ENCODE results near the gene SH2D1B. TPM values are rescaled to one million over a fixed set of nuclear protein-coding genes. Genes with fewer than 3 reads are reported as not detected.

SH2D1B gene
- total RNA-seq, 4 donors from 2014 or later = not detected

DNA sequence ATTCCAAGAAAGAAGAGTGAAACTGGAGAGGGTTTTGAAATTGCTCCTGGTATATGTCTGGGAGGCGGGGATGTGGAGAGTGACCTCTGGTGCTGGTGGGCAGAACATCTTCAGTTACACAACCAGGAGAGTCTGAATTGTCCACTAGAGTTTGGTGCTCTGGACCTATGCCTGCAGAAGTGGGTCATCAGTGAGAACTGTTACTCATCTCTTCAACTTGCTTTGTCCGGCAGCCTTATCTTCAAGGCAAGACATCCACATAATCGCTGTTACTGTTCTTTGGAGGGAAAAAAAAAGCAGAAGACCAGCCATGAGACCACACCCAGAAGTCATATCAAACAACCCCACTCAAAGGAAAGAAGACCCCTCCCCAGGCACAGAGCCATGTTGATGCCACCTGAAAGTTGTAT, 14.9 kb downstream of the SH2D1B start:
- H3K4me3 ChIP-seq = no peak overlapping the region
- TF ChIP-seq, protein P1, sequence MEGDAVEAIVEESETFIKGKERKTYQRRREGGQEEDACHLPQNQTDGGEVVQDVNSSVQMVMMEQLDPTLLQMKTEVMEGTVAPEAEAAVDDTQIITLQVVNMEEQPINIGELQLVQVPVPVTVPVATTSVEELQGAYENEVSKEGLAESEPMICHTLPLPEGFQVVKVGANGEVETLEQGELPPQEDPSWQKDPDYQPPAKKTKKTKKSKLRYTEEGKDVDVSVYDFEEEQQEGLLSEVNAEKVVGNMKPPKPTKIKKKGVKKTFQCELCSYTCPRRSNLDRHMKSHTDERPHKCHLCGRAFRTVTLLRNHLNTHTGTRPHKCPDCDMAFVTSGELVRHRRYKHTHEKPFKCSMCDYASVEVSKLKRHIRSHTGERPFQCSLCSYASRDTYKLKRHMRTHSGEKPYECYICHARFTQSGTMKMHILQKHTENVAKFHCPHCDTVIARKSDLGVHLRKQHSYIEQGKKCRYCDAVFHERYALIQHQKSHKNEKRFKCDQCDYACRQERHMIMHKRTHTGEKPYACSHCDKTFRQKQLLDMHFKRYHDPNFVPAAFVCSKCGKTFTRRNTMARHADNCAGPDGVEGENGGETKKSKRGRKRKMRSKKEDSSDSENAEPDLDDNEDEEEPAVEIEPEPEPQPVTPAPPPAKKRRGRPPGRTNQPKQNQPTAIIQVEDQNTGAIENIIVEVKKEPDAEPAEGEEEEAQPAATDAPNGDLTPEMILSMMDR (IDR thresholded peaks at IDR 0.05) = no peak
- TF ChIP-seq POLR2A (IDR thresholded peaks at IDR 0.05) (no peak), EP300 (IDR thresholded peaks at IDR 0.05) (no peak)

DNA sequence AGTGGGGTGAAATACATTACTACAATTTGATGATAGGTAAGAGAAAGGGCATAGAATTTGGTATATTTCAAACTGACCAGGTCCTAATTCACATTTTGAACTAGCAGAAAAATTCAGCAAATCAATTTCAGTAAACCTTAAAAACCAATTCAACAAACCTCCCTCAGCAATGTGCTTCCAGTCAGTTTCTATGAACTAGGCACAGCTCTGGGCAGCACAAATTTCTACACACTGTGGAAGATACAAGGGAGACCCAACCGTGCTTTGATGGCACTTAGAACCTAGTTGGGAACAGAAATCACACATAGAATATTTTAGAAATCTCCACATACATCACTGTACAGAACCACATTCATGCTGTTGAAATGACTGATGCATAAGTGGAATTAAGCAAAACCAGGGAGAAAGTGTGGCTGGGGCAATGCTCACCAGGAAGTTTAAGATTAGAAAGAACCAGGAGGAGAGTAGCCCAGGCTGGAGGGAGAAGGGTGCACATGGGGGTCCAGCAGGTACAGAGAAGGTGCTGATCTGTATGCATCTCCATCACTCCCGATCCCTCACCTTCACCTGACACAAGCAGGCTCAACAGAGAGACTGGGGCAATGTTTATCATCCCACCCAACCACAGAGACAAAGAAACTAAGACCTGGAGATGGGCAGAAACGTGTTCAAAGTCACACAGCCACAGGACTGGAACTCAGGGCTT, 15.6 kb downstream of the SH2D1B start:
- Histone ChIP-seq H3K27me3 (no peaks in the 10 kb centered on the region), H3K27ac (no peak overlapping the region), H3K36me3 (no peaks in the 10 kb centered on the region), H3K4me1 (peaks cover 0 to 6% (median 0%) of the 10 kb centered on the region in 4 donors), H3K9me3 (no peaks in the 10 kb centered on the region), H3K4me3 (no peak overlapping the region)
- TF ChIP-seq EP300 (IDR thresholded peaks at IDR 0.05) = no peak
- TF ChIP-seq, protein P1 (IDR thresholded peaks at IDR 0.05) = no peak
- no peak for TF ChIP-seq POLR2A (IDR thresholded peaks at IDR 0.05)
- DNase-seq (ENCODE audit: low spot score in 2 of 2) = no peak
- 84 to 88% methylated on average over 3 of the region's 3 CpGs for WGBS, 2 donors

More for the DNA sequence above, 14.9 kb downstream of the SH2D1B start:
- H3K27ac ChIP-seq = no peak overlapping the region
- 84 to 95% methylated on average over 3 of the region's 3 CpGs for WGBS, 2 donors
- DNase-seq (ENCODE audit: low spot score in 2 of 2) = no peak
- no peaks in the 10 kb centered on the region for H3K27me3 ChIP-seq
- no peaks in the 10 kb centered on the region for H3K4me1 ChIP-seq
- no peaks in the 10 kb centered on the region for H3K9me3 ChIP-seq
- no peaks in the 10 kb centered on the region for H3K36me3 ChIP-seq

- no peak for DNase-seq (ENCODE audit: low spot score in 2 of 2)
- WGBS, 2 donors = 46 to 57% methylated on average over 4 of the region's 4 CpGs
- TF ChIP-seq, protein P1 (IDR thresholded peaks at IDR 0.05) = peak; percentile 69 to 86 (median 80)
- no peak for TF ChIP-seq EP300 (IDR thresholded peaks at IDR 0.05)
Observed at GRCh38 chr1:162391790-162392563, 20.0 kb downstream of the SH2D1B start.

DNA sequence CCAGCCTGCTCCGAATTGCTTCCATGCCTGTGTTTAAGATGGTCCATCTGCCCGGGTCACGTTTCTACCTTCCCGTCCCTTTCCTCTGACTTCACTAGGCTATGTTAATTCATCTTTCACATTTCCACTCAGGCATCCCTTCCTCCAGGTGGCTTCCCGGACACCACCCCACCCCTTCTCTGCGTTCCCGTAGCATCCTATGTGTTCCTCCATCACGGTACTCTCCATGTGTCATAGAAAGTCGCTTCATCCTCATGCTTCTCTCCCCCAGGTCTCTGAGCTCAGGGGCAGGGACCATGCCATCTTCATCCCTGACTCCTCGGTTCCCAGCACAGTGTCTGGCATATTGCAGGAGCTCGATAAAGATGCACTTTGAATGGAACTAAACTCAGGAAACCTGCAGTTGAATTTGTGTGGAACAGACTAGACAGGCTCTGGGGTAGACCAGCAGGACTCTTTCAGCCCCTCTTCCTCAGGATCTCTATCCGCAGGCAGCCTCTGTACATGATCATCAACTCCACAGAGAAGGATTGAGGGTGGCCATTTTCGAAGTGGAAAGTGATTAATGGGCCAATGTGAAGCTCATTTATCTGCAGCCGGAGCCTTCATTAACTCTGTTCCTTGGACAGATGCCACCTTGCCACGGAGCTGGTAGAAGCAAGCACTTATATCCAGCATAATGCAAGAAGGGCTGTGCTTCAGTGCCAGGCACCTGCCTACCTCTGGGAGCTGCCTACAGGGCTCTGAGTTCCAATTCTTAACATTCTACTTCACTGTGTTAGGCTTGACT, 21.3 kb downstream of the SH2D1B start:
- H3K4me3 ChIP-seq = no peak overlapping the region
- H3K27ac ChIP-seq = no peak overlapping the region
- 80 to 81% methylated on average over 15 of the region's 15 CpGs for WGBS, 2 donors
- no peaks in the 10 kb centered on the region for H3K9me3 ChIP-seq
- H3K4me1 ChIP-seq = peaks cover 0 to 28% (median 0%) of the 10 kb centered on the region in 4 donors
- DNase-seq (ENCODE audit: low spot score in 2 of 2) = no peak
- H3K27me3 ChIP-seq = no peaks in the 10 kb centered on the region
- TF ChIP-seq POLR2A (IDR thresholded peaks at IDR 0.05) (no peak), EP300 (IDR thresholded peaks at IDR 0.05) (no peak)
- TF ChIP-seq, protein P1 (IDR thresholded peaks at IDR 0.05) = no peak
- no peaks in the 10 kb centered on the region for H3K36me3 ChIP-seq

More at GRCh38 chr1:162391790-162392563, 20.0 kb downstream of the SH2D1B start:
- Histone ChIP-seq H3K36me3 (no peaks in the 10 kb centered on the region), H3K4me3 (no peak overlapping the region), H3K27ac (no peak overlapping the region), H3K4me1 (peaks cover 0 to 28% (median 0%) of the 10 kb centered on the region in 4 donors), H3K9me3 (no peaks in the 10 kb centered on the region), H3K27me3 (no peaks in the 10 kb centered on the region)

All from tibial nerve (tissue), 4 donors.